Measurements from ENCODE around the gene RPL7A. TPM values are rescaled to one million over a fixed set of nuclear protein-coding genes. Genes with fewer than 3 reads are reported as not detected.

Gene RPL7A
- total RNA-seq, 2 experiments from 2014 or later: 3,479 to 3,507 TPM

DNA sequence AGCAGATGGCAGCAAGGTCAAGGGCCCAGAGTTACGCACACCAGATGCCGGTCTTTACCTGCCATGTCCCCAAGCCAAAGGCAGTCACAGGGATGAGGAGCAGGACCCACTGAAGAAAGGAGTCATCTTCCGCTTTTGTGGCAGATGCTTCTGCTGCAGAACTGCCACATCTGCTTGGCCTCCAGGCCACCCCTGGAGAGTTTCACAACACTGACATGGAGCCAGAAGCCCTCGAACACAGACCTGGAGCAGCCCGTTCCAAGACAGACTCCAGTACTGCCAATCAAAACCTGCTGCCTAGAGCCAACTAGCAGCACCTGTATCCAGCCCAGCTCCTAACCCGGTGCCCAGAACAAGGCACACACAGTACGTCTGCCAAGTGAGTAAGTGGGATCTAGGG lies 6.7 kb downstream of the RPL7A start:
- intact Hi-C loops (cut with micrococcal nuclease): no loop called here
- CTCF ChIA-PET: interaction anchor here (1.9 to 4.8 kb wide), 2 partner anchors 17 to 19 kb away, joined by 4 to 38 read pairs; no protein-coding TSS in a partner anchor
- peaks cover 42% of the 10 kb centered on the region for H3K36me3 Mint-ChIP-seq (ENCODE audit: low read depth)
- POLR2A ChIA-PET: interaction anchor here (0.6 to 28.8 kb wide), 3 partner anchors 6 to 371 kb away, joined by 3 to 872 read pairs (median 872); partner anchors contain the start of genes MED22, RPL7A, SURF1 and SURF2
- TF ChIP-seq, protein P1, sequence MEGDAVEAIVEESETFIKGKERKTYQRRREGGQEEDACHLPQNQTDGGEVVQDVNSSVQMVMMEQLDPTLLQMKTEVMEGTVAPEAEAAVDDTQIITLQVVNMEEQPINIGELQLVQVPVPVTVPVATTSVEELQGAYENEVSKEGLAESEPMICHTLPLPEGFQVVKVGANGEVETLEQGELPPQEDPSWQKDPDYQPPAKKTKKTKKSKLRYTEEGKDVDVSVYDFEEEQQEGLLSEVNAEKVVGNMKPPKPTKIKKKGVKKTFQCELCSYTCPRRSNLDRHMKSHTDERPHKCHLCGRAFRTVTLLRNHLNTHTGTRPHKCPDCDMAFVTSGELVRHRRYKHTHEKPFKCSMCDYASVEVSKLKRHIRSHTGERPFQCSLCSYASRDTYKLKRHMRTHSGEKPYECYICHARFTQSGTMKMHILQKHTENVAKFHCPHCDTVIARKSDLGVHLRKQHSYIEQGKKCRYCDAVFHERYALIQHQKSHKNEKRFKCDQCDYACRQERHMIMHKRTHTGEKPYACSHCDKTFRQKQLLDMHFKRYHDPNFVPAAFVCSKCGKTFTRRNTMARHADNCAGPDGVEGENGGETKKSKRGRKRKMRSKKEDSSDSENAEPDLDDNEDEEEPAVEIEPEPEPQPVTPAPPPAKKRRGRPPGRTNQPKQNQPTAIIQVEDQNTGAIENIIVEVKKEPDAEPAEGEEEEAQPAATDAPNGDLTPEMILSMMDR (IDR thresholded peaks at IDR 0.05): no peak
- H3K9me3 Mint-ChIP-seq: no peaks in the 10 kb centered on the region
- H3K27me3 Mint-ChIP-seq: no peaks in the 10 kb centered on the region
- H3K27ac Mint-ChIP-seq: peak overlapping the region; percentile 87
- H3K4me1 Mint-ChIP-seq (ENCODE audit: low read depth): peaks cover 60% of the 10 kb centered on the region
- H3K4me3 Mint-ChIP-seq: peak overlapping the region; percentile 90
- DNase-seq (no peak), ATAC-seq (no peak)

DNA sequence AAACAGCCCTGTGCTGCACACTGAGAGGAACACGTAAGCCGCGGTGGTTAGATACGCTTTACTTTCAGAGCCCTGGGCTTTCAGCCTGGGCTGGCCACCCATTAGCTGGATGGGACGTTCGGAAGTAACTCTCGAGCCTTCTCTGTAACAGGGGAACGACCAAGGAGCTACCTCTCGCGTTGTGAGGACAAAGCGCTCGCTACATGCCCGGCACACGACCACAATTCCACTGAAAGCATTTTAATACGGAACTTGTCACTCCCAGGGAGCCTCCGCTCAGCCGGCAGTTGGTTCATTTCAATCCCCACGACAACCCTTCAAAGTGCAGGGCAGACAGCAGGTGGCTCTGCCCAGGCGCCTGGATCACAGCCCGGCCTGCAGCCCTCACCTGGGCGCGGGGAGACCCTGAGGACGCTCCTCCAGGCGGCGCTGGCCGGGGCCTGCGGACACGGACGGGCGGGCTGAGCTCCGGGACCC lies 7.9 kb downstream of the RPL7A start:
- Mint-ChIP-seq H3K4me1 (ENCODE audit: low read depth) (peaks cover 63% of the 10 kb centered on the region), H3K27ac (peak overlapping the region; percentile 87), H3K36me3 (ENCODE audit: low read depth) (peaks cover 35% of the 10 kb centered on the region), H3K27me3 (no peaks in the 10 kb centered on the region), H3K9me3 (no peaks in the 10 kb centered on the region), H3K4me3 (peak overlapping the region; percentile 90)
- intact Hi-C loops (cut with micrococcal nuclease): no loop called here
- ChIA-PET POLR2A (interaction anchor here (0.9 to 28.8 kb wide), 6 partner anchors 6 to 49 kb away, joined by 3 to 872 read pairs (median 4); partner anchors contain the start of genes MED22, RPL7A, STKLD1 and SURF1), CTCF (interaction anchor here (0.7 to 4.8 kb wide), 7 partner anchors 13 to 117 kb away, joined by 3 to 38 read pairs (median 3); no protein-coding TSS in a partner anchor)
- ATAC-seq: peak; percentile 26
- DNase-seq: no peak
- TF ChIP-seq, protein P1 (IDR thresholded peaks at IDR 0.05): no peak

DNA sequence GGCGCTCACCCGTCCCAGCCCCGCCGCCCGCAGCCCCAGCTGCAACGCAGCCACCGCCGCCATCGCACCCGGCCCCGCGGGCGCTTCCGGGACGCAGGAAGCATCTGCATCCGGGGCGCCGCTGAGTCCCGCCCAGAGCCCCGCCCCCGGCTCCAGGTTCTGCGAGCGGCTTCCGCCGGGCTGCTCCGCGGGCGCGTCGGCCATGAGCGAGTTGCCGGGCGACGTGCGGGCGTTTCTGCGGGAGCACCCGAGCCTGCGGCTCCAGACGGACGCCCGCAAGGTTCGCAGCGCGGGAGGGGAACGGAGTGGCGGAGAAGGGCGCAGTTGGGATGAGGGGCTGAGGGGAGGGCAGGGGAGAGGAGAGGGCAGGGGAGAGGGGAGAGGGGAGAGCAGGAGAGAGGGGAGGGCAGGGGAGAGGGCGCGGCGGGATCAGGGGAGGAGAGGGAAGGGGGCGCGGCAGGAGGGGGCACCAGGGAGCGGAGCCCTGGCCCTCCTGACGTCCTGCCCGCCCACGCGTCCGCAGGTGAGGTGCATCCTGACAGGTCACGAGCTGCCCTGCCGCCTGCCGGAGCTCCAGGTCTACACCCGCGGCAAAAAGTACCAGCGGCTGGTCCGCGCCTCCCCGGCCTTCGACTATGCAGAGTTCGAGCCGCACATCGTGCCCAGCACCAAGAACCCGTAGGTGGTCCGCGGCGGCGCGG lies 8.5 kb downstream of the RPL7A start, which contains the start of the genes SURF1 and SURF2:
Gene SURF1 (minus strand): TSS at position 97 of the 701 bp plus-strand sequence. CDS start 34 bp downstream, at position 63.
Gene SURF2 (plus strand): TSS at position 160 of the 701 bp plus-strand sequence. CDS start 43 bp downstream, at position 203.
- Mint-ChIP-seq H3K27me3 (no peaks in the 10 kb centered on the region), H3K4me1 (ENCODE audit: low read depth) (peaks cover 63% of the 10 kb centered on the region), H3K9me3 (no peaks in the 10 kb centered on the region), H3K4me3 (peak within 1 kb of the TSS; percentile 90), H3K36me3 (ENCODE audit: low read depth) (peaks cover 31% of the 10 kb centered on the region), H3K27ac (peak within 1 kb of the TSS; percentile 87)
- ATAC-seq: peak; percentile 86
- peak; percentile 95 for DNase-seq
- ChIA-PET POLR2A (interaction anchor here (1.1 to 28.8 kb wide), 5 partner anchors 5 to 48 kb away, joined by 3 to 872 read pairs (median 4); partner anchors contain the start of genes MED22, RPL7A, STKLD1 and SURF1), CTCF (interaction anchor here (0.7 to 4.8 kb wide), 9 partner anchors 8 to 48 kb away, joined by 3 to 38 read pairs (median 4); partner anchors contain the start of genes MED22, RPL7A and STKLD1)
- intact Hi-C loops (cut with micrococcal nuclease): no loop called here
- TF ChIP-seq, protein P1 (IDR thresholded peaks at IDR 0.05): peak; percentile 19

GRCh38 chr9:133357656-133358055 lies 9.6 kb downstream of the RPL7A start:
- intact Hi-C loops (cut with micrococcal nuclease): no loop called here
- ChIA-PET CTCF (interaction anchor here (1.4 to 4.8 kb wide), 5 partner anchors 9 to 19 kb away, joined by 4 to 38 read pairs (median 6); partner anchors contain the start of genes MED22, RPL7A and STKLD1), POLR2A (interaction anchor here (1.5 to 28.8 kb wide), 3 partner anchors 4 to 19 kb away, joined by 4 to 872 read pairs (median 872); partner anchors contain the start of genes MED22, RPL7A, STKLD1 and SURF1)
- H3K9me3 Mint-ChIP-seq: no peaks in the 10 kb centered on the region
- DNase-seq: no peak
- H3K27me3 Mint-ChIP-seq: no peaks in the 10 kb centered on the region
- H3K4me1 Mint-ChIP-seq (ENCODE audit: low read depth): peaks cover 64% of the 10 kb centered on the region
- peak overlapping the region; percentile 91 for H3K27ac Mint-ChIP-seq
- ATAC-seq: no peak
- TF ChIP-seq, protein P1 (IDR thresholded peaks at IDR 0.05): no peak
- H3K4me3 Mint-ChIP-seq: peak overlapping the region; percentile 77
- peaks cover 31% of the 10 kb centered on the region for H3K36me3 Mint-ChIP-seq (ENCODE audit: low read depth)
